H1 (cell line): ENCODE results near the gene MCFD2. TPM values are rescaled to one million over a fixed set of nuclear protein-coding genes. Genes with fewer than 3 reads are reported as not detected.

Experiments used
- CTCF ChIA-PET: fragments of 300-600 bp; sonication (Branson Sonifier 250); formaldehyde crosslinking; loops from one replicate; lab custom pipeline; 2021; ENCODE audit not compliant: partially characterized antibody; lab: Charles Lee
- POLR2A ChIA-PET: fragments of 300-600 bp; sonication (Branson Sonifier 250); formaldehyde crosslinking; loops from one replicate; lab custom pipeline; 2021; ENCODE audit warnings: inconsistent platforms; ENCODE audit not compliant: partially characterized antibody; lab: Charles Lee
- DNase-seq, 2 experiments: peaks; one replicate each; pipeline versions ENCODE4 v3.0.0 to v3.0.0-alpha.2; 2010 to 2022; ENCODE audit warnings: low spot score in 2 of 2, low read depth in 1 of 2, mixed read lengths in 1 of 2
- FAIRE-seq: peaks from 2 replicates; lab custom pipeline; 2011; peaks lifted over from hg19 to GRCh38; lab: Jason Lieb, UNC
- H2AFZ ChIP-seq: 2 replicates; pipeline ENCODE4 v1.8.1; 2012; ENCODE audit warnings: low read length, inconsistent platforms
- H2AK5ac ChIP-seq: 2 replicates; pipeline ENCODE4 v1.6.1; 2013; ENCODE audit warnings: low read depth, low read length
- H2BK120ac ChIP-seq: replicated peaks from 2 replicates; pipeline ENCODE3; 2013; ENCODE audit warnings: low read depth, low read length, inconsistent platforms
- H2BK12ac ChIP-seq: 2 replicates; pipeline ENCODE4 v1.6.1; 2013; ENCODE audit warnings: low read depth, low read length
- H2BK15ac ChIP-seq: 2 replicates; pipeline ENCODE4 v1.6.1; 2013; ENCODE audit warnings: low read length
- H2BK20ac ChIP-seq: 2 replicates; pipeline ENCODE4 v1.6.1; 2013; ENCODE audit warnings: low read length
- H2BK5ac ChIP-seq: 2 replicates; pipeline ENCODE4 v1.6.1; 2013; ENCODE audit warnings: low read depth, low read length
- H3K14ac ChIP-seq: 2 replicates; pipeline ENCODE4 v1.6.1; 2013; ENCODE audit warnings: inconsistent platforms; ENCODE audit not compliant: insufficient read length
- H3K18ac ChIP-seq: 2 replicates; pipeline ENCODE4 v1.6.1; 2013; ENCODE audit warnings: low read length; ENCODE audit errors: extremely low read depth
- H3K23ac ChIP-seq: 2 replicates; pipeline ENCODE4 v1.6.1; 2013; ENCODE audit warnings: inconsistent platforms; ENCODE audit not compliant: insufficient read length
- H3K23me2 ChIP-seq: 2 replicates; pipeline ENCODE4 v1.6.1; 2013; ENCODE audit warnings: low read depth, low read length
- H3K27ac ChIP-seq: 2 replicates; pipeline ENCODE4 v1.6.1; 2011; ENCODE audit warnings: low read depth, low read length, inconsistent platforms
- H3K27me3 ChIP-seq, 4 experiments: replicated peaks in 1 of 4; 1 replicate in 1 of 4; 2 replicates in 3 of 4; pipeline versions ENCODE4 v1.6.1 to v1.8.1; 2011 to 2013; ENCODE audit warnings: low read length in 3 of 4, mild to moderate bottlenecking in 3 of 4, inconsistent platforms in 2 of 4, mixed read lengths in 2 of 4, moderate library complexity in 1 of 4; ENCODE audit not compliant: control insufficient read depth in 3 of 4, insufficient read depth in 3 of 4; ENCODE audit errors: extremely low read depth in 1 of 4
- H3K36me3 ChIP-seq, 4 experiments: 2 replicates each; pipeline versions ENCODE4 v1.6.1 to v1.8.1; 2011 to 2013; ENCODE audit warnings: mild to moderate bottlenecking in 4 of 4, low read length in 3 of 4, moderate library complexity in 2 of 4, control low read depth in 1 of 4, inconsistent platforms in 1 of 4; ENCODE audit not compliant: insufficient read depth in 4 of 4, control insufficient read depth in 2 of 4
- H3K4ac ChIP-seq: replicated peaks from 2 replicates; pipeline ENCODE3; 2013; ENCODE audit warnings: low read length, low read depth, mixed read lengths, inconsistent platforms; ENCODE audit not compliant: insufficient read length
- H3K4me1 ChIP-seq, 4 experiments: replicated peaks in 1 of 4; 1 replicate in 1 of 4; 2 replicates in 3 of 4; pipeline versions ENCODE4 v1.6.1 to v1.8.1; 2011 to 2013; ENCODE audit warnings: low read length in 3 of 4, inconsistent platforms in 2 of 4, mixed read lengths in 1 of 4; ENCODE audit not compliant: insufficient read depth in 4 of 4, control insufficient read depth in 3 of 4
- H3K4me2 ChIP-seq, 2 experiments: 2 replicates each; pipeline versions ENCODE4 v1.6.1 to v1.8.1; 2011 to 2013; ENCODE audit warnings: low read depth in 2 of 2, low read length in 2 of 2, control low read depth in 1 of 2, inconsistent platforms in 1 of 2, mild to moderate bottlenecking in 1 of 2; ENCODE audit not compliant: insufficient read depth in 1 of 2
- H3K4me3 ChIP-seq, 4 experiments: fragments of 200-600, 300-600 bp in 1 of 4; sonication (generic), shearing (Covaris generic), sonication (Bioruptor Twin) in 1 of 4; 2 replicates each; pipeline versions ENCODE4 v1.5.1 to v1.8.1; 2011 to 2016; ENCODE audit warnings: low read length in 4 of 4, low read depth in 3 of 4, control low read depth in 2 of 4, inconsistent platforms in 2 of 4, mild to moderate bottlenecking in 2 of 4, mixed read lengths in 1 of 4, moderate library complexity in 1 of 4; ENCODE audit not compliant: insufficient read depth in 2 of 4; ENCODE audit errors: extremely low read depth in 1 of 4
- H3K56ac ChIP-seq: replicated peaks from 2 replicates; pipeline ENCODE3; 2013; ENCODE audit warnings: low read depth, mild to moderate bottlenecking, mixed read lengths, low read length, inconsistent platforms; ENCODE audit not compliant: insufficient read length
- H3K79me1 ChIP-seq: 2 replicates; pipeline ENCODE4 v1.6.1; 2013; ENCODE audit warnings: low read depth, low read length, control low read depth
- H3K79me2 ChIP-seq, 2 experiments: 2 replicates each; pipeline versions ENCODE4 v1.6.1 to v1.8.1; 2012 to 2013; ENCODE audit warnings: low read length in 2 of 2, mild to moderate bottlenecking in 2 of 2, inconsistent platforms in 1 of 2; ENCODE audit not compliant: insufficient read depth in 2 of 2, control insufficient read depth in 1 of 2
- H3K9ac ChIP-seq, 4 experiments: replicated peaks in 1 of 4; 1 replicate in 1 of 4; 2 replicates in 3 of 4; pipeline versions ENCODE4 v1.6.1 to v1.8.1; 2011 to 2013; ENCODE audit warnings: low read depth in 3 of 4, low read length in 3 of 4, control low read depth in 2 of 4, mild to moderate bottlenecking in 2 of 4, moderate library complexity in 2 of 4, inconsistent platforms in 1 of 4; ENCODE audit errors: extremely low read depth in 1 of 4
- H3K9me3 ChIP-seq, 2 experiments: 2 replicates each; pipeline versions ENCODE4 v1.6.1 to v1.8.1; 2012 to 2013; ENCODE audit warnings: mild to moderate bottlenecking in 2 of 2, moderate library complexity in 2 of 2, control low read depth in 1 of 2, inconsistent platforms in 1 of 2, low read depth in 1 of 2, low read length in 1 of 2, mixed read lengths in 1 of 2; ENCODE audit not compliant: insufficient read depth in 2 of 2
- H4K20me1 ChIP-seq, 2 experiments: replicated peaks in 1 of 2; 2 replicates each; pipeline versions ENCODE3 to v1.8.1; 2011 to 2013; ENCODE audit warnings: inconsistent platforms in 2 of 2, low read length in 2 of 2, mild to moderate bottlenecking in 1 of 2; ENCODE audit not compliant: insufficient read depth in 2 of 2, control insufficient read depth in 1 of 2
- H4K5ac ChIP-seq: 2 replicates; pipeline ENCODE4 v1.6.1; 2013; ENCODE audit warnings: low read length, low read depth, mixed read lengths, inconsistent platforms; ENCODE audit not compliant: insufficient read length
- H4K8ac ChIP-seq: 2 replicates; pipeline ENCODE4 v1.8.0; 2013; ENCODE audit warnings: mild to moderate bottlenecking, moderate library complexity, low read length, inconsistent platforms; ENCODE audit not compliant: insufficient read depth; ENCODE audit errors: extremely low read depth
- H4K91ac ChIP-seq: replicated peaks from 2 replicates; pipeline ENCODE3; 2013; ENCODE audit warnings: low read length, mixed read lengths, inconsistent platforms; ENCODE audit not compliant: insufficient read length
- CTCF ChIP-seq, 3 experiments: IDR thresholded peaks; 1 replicate in 2 of 3; 2 replicates in 1 of 3; pipeline versions ENCODE4 v1.5.1 to v1.6.1; 2011; ENCODE audit warnings: low read length in 3 of 3, mild to moderate bottlenecking in 3 of 3, inconsistent platforms in 2 of 3, low read depth in 1 of 3, moderate library complexity in 1 of 3; ENCODE audit not compliant: insufficient read depth in 1 of 3; ENCODE audit errors: control extremely low read depth in 1 of 3
- GTF2F1 ChIP-seq: IDR thresholded peaks from 2 replicates; pipeline ENCODE4 v1.6.1; 2012; ENCODE audit warnings: low read depth, low read length, improper control_type of control experiment, borderline replicate concordance
- HDAC6 ChIP-seq: IDR thresholded peaks from one replicate; pipeline ENCODE4 v1.7.1; 2012; ENCODE audit warnings: low read depth, mild to moderate bottlenecking, inconsistent platforms, low read length, moderate library complexity
- NANOG ChIP-seq: IDR thresholded peaks from 2 replicates; pipeline ENCODE4 v1.6.1; 2011; ENCODE audit warnings: low read length, low read depth, mild to moderate bottlenecking, inconsistent platforms; ENCODE audit not compliant: insufficient read depth, poor library complexity, severe bottlenecking
- PHF8 ChIP-seq: fragments of 200-600 bp; sonication (generic); conservative IDR thresholded peaks from 2 replicates; pipeline ENCODE4 v1.7.1; 2012; ENCODE audit warnings: low read depth, mild to moderate bottlenecking, inconsistent platforms, low read length, moderate library complexity
- SIX5 ChIP-seq: IDR thresholded peaks from 2 replicates; pipeline ENCODE4 v1.6.1; 2011; ENCODE audit warnings: mild to moderate bottlenecking, low read depth, low read length
- USF2 ChIP-seq: IDR thresholded peaks from 2 replicates; pipeline ENCODE4 v1.6.1; 2011; ENCODE audit warnings: low read length, improper control_type of control experiment
- WGBS, 2 experiments: shearing (Covaris generic) in 1 of 2; methylation state at CpG; one replicate each; pipeline versions ENCODE4 v1.1.6 to v1.1.7; 2013 to 2015; ENCODE audit warnings: low lambda C conversion rate in 2 of 2, mixed read lengths in 2 of 2, inconsistent platforms in 1 of 2, low coverage in 1 of 2, missing lambda C conversion rate in 1 of 2; ENCODE audit not compliant: insufficient replicate concordance in 2 of 2, insufficient coverage in 1 of 2, insufficient read length in 1 of 2; ENCODE audit errors: extremely low coverage in 1 of 2, missing lambda C conversion rate in 1 of 2; 5-methylcytosine and 5-hydroxymethylcytosine counted together
- polyA plus RNA-seq, 7 experiments: library from polyadenylated mRNA; depleted of rRNA in 3 of 7; stranded (reverse) in 5 of 7; unstranded in 2 of 7; fragments of >200 nt in 5 of 7; fragments of 200-250 nt in 2 of 7; gene quantifications; 1 replicate in 5 of 7; 2 replicates in 1 of 7; 4 replicates in 1 of 7; pipeline versions ENCODE4 v1.2.1 to v1.2.3, GENCODE V29; 2011 to 2013; ENCODE audit warnings: missing spikeins in 2 of 7, mixed read lengths in 2 of 7
- total RNA-seq: library from RNA; stranded (reverse); fragmentation: NEBNext Ultra II Directional; extraction: Animal tissue kit (Norgen Biotek cat#: 25700); gene quantifications from 2 replicates; pipeline ENCODE4 v1.2.1, GENCODE V29; 2021
- TF ChIP-seq, protein P1 (sequence below): IDR thresholded peaks from 2 replicates; pipeline ENCODE4 v1.6.1; 2012; ENCODE audit warnings: low read length, inconsistent platforms

Gene MCFD2
- total and polyA plus RNA-seq, 2 of the 8 experiments (the other 6 are each of a cell fraction or from before 2014, with no cell fraction given), result 35.2 to 76.2 TPM

DNA sequence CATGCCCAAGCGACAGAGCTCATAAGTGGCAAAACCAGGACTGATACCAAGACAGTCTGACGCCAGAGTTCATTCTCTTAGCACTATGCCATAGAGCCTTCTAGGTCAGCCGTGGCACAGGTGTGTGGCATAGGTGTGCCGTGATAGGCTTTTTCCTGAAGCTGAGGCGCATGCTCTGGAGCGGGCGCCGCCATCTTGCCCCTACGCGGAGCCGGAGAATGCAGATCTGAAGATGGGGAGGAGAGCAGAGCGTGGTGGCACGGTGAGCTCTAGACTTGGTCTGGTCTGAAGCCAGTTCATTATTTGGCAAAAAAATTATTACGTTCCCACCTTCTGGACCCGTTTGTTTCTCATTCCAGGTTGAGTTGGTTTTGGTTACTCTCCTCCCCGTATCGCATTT, 16.6 kb downstream of the MCFD2 start:
- POLR2A ChIA-PET, result no interaction called here
- CTCF ChIA-PET, result interaction anchor here (0.6 to 1.2 kb wide), 4 partner anchors 15 to 439 kb away, joined by 3 read pairs; no protein-coding TSS in a partner anchor
- no peaks in the 10 kb centered on the region for H3K27me3 ChIP-seq
- no peak overlapping the region for H3K14ac ChIP-seq
- no peaks in the 10 kb centered on the region for H3K23me2 ChIP-seq
- H2BK12ac ChIP-seq, result no peak overlapping the region
- no peaks in the 10 kb centered on the region for H3K9me3 ChIP-seq
- H2AFZ ChIP-seq, result no peak overlapping the region
- no peak overlapping the region for H3K18ac ChIP-seq
- H2BK120ac ChIP-seq, result no peak overlapping the region
- H2AK5ac ChIP-seq, result no peak overlapping the region
- H4K8ac ChIP-seq, result no peak overlapping the region
- no peak overlapping the region for H4K5ac ChIP-seq
- H3K56ac ChIP-seq, result no peak overlapping the region
- H3K23ac ChIP-seq, result no peak overlapping the region
- H3K4me3 ChIP-seq, result no peak overlapping the region
- no peak for FAIRE-seq
- WGBS, 2 experiments, result 87% methylated on average over 16 of the region's 17 CpGs; no CpG with 5 or more reads in 1 of the 2 experiments
- H3K4me1 ChIP-seq, result no peaks in the 10 kb centered on the region
- H3K36me3 ChIP-seq, result no peaks in the 10 kb centered on the region
- peaks cover 0 to 2% of the 10 kb centered on the region in 2 experiments for H4K20me1 ChIP-seq
- no peaks in the 10 kb centered on the region for H3K79me1 ChIP-seq
- DNase-seq, result no peak
- H3K79me2 ChIP-seq, result no peaks in the 10 kb centered on the region
- H3K9ac ChIP-seq, result no peak overlapping the region
- no peak overlapping the region for H3K4me2 ChIP-seq
- H2BK5ac ChIP-seq, result no peak overlapping the region
- H4K91ac ChIP-seq, result no peak overlapping the region
- H3K27ac ChIP-seq, result no peak overlapping the region
- H3K4ac ChIP-seq, result no peak overlapping the region
- no peak overlapping the region for H2BK15ac ChIP-seq
- H2BK20ac ChIP-seq, result no peak overlapping the region
- no peak for TF ChIP-seq SIX5
- no peak for TF ChIP-seq CTCF (IDR thresholded peaks at IDR 0.05; ENCODE audit: control extremely low read depth in 1 of 3, insufficient read depth in 1 of 3, low read depth in 1 of 3, low read length in 3 of 3)
- no peak for TF ChIP-seq HDAC6
- TF ChIP-seq, protein P1, sequence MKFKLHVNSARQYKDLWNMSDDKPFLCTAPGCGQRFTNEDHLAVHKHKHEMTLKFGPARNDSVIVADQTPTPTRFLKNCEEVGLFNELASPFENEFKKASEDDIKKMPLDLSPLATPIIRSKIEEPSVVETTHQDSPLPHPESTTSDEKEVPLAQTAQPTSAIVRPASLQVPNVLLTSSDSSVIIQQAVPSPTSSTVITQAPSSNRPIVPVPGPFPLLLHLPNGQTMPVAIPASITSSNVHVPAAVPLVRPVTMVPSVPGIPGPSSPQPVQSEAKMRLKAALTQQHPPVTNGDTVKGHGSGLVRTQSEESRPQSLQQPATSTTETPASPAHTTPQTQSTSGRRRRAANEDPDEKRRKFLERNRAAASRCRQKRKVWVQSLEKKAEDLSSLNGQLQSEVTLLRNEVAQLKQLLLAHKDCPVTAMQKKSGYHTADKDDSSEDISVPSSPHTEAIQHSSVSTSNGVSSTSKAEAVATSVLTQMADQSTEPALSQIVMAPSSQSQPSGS, result no peak
- no peak for TF ChIP-seq NANOG
- TF ChIP-seq GTF2F1, result no peak
- no peak for TF ChIP-seq USF2
- TF ChIP-seq PHF8, result no peak
